ENCODE data around the gene EPHA1.

The EPHA1 gene

GRCh38 chr7:143383642-143383957 lies 25.1 kb downstream of the EPHA1 start:
- Histone ChIP-seq H3K27me3 (ENCODE audit: control insufficient read depth in 1 of 2, insufficient read depth in 2 of 2, low read length in 2 of 2) (no peaks in the 10 kb centered on the region), H3K4me3 (ENCODE audit: low read depth in 1 of 2, low read length in 2 of 2) (peak overlapping the region; percentile 30 to 92), H3K27ac (ENCODE audit: low read depth, low read length) (peak overlapping the region; percentile 37), H3K9me3 (ENCODE audit: control insufficient read depth in 1 of 2, low read length in 2 of 2) (no peaks in the 10 kb centered on the region), H3K36me3 (ENCODE audit: control insufficient read depth in 1 of 2, insufficient read depth in 2 of 2, low read length in 2 of 2) (peaks cover 7 to 12% of the 10 kb centered on the region in 2 donors), H3K9ac (ENCODE audit: low read depth in 1 of 2, low read length in 2 of 2) (no peak overlapping the region), H3K4me1 (ENCODE audit: control insufficient read depth in 1 of 2, insufficient read depth in 2 of 2, low read length in 2 of 2) (peaks cover 57 to 67% of the 10 kb centered on the region in 2 donors)

DNA sequence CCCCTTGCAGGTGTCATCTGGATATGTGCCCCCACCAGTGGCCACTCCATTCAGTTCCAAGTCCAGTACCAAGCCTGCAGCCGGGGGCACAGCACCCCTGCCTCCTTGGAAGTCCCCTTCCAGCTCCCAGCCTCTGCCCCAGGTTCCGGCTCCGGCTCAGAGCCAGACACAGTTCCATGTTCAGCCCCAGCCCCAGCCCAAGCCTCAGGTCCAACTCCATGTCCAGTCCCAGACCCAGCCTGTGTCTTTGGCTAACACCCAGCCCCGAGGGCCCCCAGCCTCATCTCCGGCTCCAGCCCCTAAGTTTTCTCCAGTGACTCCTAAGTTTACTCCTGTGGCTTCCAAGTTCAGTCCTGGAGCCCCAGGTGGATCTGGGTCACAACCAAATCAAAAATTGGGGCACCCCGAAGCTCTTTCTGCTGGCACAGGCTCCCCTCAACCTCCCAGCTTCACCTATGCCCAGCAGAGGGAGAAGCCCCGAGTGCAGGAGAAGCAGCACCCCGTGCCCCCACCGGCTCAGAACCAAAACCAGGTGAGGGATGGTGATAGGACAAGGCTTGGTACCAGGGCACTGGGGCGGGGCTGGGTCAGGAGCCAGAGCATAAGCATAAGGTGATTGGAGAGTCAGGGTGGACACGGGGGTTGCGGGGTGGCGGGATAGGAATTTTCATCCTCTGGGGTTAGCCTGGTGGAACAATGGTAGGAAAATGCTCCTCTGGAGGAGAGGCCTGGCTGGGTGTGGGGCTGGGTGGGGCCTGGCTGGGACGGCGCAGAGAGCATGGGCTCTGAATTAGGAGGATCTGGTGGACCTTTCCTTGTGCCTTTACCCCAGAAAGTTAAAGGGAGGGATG lies 25.6 kb downstream of the EPHA1 start:
- H3K9me3 ChIP-seq (ENCODE audit: control insufficient read depth in 1 of 2, low read length in 2 of 2) = no peaks in the 10 kb centered on the region
- peak overlapping the region; percentile 37 for H3K27ac ChIP-seq (ENCODE audit: low read depth, low read length)
- H3K27me3 ChIP-seq (ENCODE audit: control insufficient read depth in 1 of 2, insufficient read depth in 2 of 2, low read length in 2 of 2) = no peaks in the 10 kb centered on the region
- peaks cover 57 to 67% of the 10 kb centered on the region in 2 donors for H3K4me1 ChIP-seq (ENCODE audit: control insufficient read depth in 1 of 2, insufficient read depth in 2 of 2, low read length in 2 of 2)
- H3K36me3 ChIP-seq (ENCODE audit: control insufficient read depth in 1 of 2, insufficient read depth in 2 of 2, low read length in 2 of 2) = peaks cover 7% of the 10 kb centered on the region in 2 donors
- H3K9ac ChIP-seq (ENCODE audit: low read depth in 1 of 2, low read length in 2 of 2) = peak overlapping the region; percentile 76 to 88
- peak overlapping the region; percentile 82 to 92 for H3K4me3 ChIP-seq (ENCODE audit: low read depth in 1 of 2, low read length in 2 of 2)

GRCh38 chr7:143382126-143382790 lies 26.4 kb downstream of the EPHA1 start:
- Histone ChIP-seq H3K9ac (ENCODE audit: low read depth in 1 of 2, low read length in 2 of 2) (peak overlapping the region; percentile 76 to 88), H3K4me1 (ENCODE audit: control insufficient read depth in 1 of 2, insufficient read depth in 2 of 2, low read length in 2 of 2) (peaks cover 53 to 63% of the 10 kb centered on the region in 2 donors), H3K4me3 (ENCODE audit: low read depth in 1 of 2, low read length in 2 of 2) (peak overlapping the region; percentile 82 to 92), H3K9me3 (ENCODE audit: control insufficient read depth in 1 of 2, low read length in 2 of 2) (no peaks in the 10 kb centered on the region), H3K27ac (ENCODE audit: low read depth, low read length) (peak overlapping the region; percentile 51), H3K36me3 (ENCODE audit: control insufficient read depth in 1 of 2, insufficient read depth in 2 of 2, low read length in 2 of 2) (peaks cover 3 to 4% of the 10 kb centered on the region in 2 donors), H3K27me3 (ENCODE audit: control insufficient read depth in 1 of 2, insufficient read depth in 2 of 2, low read length in 2 of 2) (no peaks in the 10 kb centered on the region)

- peaks cover 47 to 56% of the 10 kb centered on the region in 2 donors for H3K4me1 ChIP-seq (ENCODE audit: control insufficient read depth in 1 of 2, insufficient read depth in 2 of 2, low read length in 2 of 2)
- peak overlapping the region; percentile 98 for H3K27ac ChIP-seq (ENCODE audit: low read depth, low read length)
- H3K36me3 ChIP-seq (ENCODE audit: control insufficient read depth in 1 of 2, insufficient read depth in 2 of 2, low read length in 2 of 2) = peaks cover 3 to 4% of the 10 kb centered on the region in 2 donors
- H3K4me3 ChIP-seq (ENCODE audit: low read depth in 1 of 2, low read length in 2 of 2) = peak overlapping the region; percentile 82 to 92
- no peaks in the 10 kb centered on the region for H3K27me3 ChIP-seq (ENCODE audit: control insufficient read depth in 1 of 2, insufficient read depth in 2 of 2, low read length in 2 of 2)
- H3K9ac ChIP-seq (ENCODE audit: low read depth in 1 of 2, low read length in 2 of 2) = peak overlapping the region; percentile 76 to 88
- H3K9me3 ChIP-seq (ENCODE audit: control insufficient read depth in 1 of 2, low read length in 2 of 2) = no peaks in the 10 kb centered on the region
These were observed 27.1 kb downstream of the EPHA1 start for GRCh38 chr7:143381427-143382125.

DNA sequence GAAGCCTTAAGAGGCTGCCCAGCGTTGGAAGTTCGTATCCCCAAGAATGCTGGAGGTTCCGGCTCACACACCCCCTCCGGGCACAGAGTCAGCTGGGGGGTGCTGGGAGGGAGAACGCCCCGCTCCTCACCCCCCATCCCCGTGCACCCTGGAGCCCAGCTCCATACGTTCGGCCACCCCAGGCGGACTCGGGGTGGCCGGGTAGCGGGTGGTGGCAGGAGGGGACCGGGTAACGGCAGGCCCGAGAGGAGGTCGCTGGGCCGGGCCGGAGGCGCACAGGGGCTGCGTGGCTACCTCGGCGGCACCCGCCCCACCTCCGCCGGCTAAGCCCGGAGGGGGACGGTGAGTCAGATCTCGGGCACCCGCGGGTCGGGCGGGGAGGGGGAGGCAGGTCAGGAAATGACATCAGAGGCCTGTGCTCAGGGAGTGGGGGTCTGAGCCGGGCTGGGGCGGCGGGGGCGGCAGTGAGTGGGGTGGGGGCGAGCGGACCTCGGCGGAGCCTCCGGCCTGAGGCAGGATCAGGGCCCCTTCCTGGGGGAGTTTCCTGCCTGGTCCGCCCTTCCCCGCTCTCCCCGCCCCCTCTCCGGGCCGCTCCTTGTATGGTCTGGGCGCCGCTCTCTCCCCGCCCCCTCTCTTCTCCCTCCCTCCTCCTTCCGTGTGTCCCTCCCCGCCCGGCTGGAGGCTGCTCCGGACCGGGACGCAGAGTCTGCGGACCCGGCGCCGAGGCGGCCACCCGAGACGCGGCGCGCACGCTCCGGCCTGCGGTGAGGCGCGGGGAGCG lies 27.8 kb downstream of the EPHA1 start, which contains the start of gene ZYX:
ZYX (plus strand) TSS at position 700 of the 781 bp plus-strand sequence. CDS start 227 bp downstream, outside the sequence.
- H3K27ac ChIP-seq (ENCODE audit: low read depth, low read length) = peak within 1 kb of the TSS; percentile 98
- H3K36me3 ChIP-seq (ENCODE audit: control insufficient read depth in 1 of 2, insufficient read depth in 2 of 2, low read length in 2 of 2) = peaks cover 3 to 4% of the 10 kb centered on the region in 2 donors
- peaks cover 47 to 52% of the 10 kb centered on the region in 2 donors for H3K4me1 ChIP-seq (ENCODE audit: control insufficient read depth in 1 of 2, insufficient read depth in 2 of 2, low read length in 2 of 2)

DNA sequence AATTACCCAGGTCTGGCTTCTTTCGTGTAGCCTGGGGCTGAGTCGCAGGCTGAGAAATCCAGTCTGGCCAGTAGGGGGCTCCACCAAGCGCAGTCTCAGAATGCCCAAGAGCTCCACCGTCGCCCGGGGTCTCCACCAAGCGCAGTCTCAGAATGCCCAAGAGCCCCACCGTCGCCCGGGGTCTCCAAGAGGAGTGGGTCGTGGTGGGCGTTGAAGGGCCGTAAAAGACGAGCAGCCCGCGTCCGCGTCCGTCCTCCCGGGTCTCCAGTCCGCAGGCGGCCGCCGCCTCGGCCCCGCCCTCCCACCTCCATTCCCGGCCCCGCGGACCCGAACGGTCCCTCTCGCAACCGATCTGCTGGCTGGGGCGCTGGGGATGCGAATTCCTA lies 28.4 kb downstream of the EPHA1 start:
- Histone ChIP-seq H3K27me3 (ENCODE audit: control insufficient read depth in 1 of 2, insufficient read depth in 2 of 2, low read length in 2 of 2) (no peaks in the 10 kb centered on the region), H3K36me3 (ENCODE audit: control insufficient read depth in 1 of 2, insufficient read depth in 2 of 2, low read length in 2 of 2) (peaks cover 3 to 4% of the 10 kb centered on the region in 2 donors), H3K9me3 (ENCODE audit: control insufficient read depth in 1 of 2, low read length in 2 of 2) (no peaks in the 10 kb centered on the region), H3K4me3 (ENCODE audit: low read depth in 1 of 2, low read length in 2 of 2) (peak overlapping the region; percentile 82 to 92), H3K9ac (ENCODE audit: low read depth in 1 of 2, low read length in 2 of 2) (peak overlapping the region; percentile 84 to 99), H3K27ac (ENCODE audit: low read depth, low read length) (peak overlapping the region; percentile 98), H3K4me1 (ENCODE audit: control insufficient read depth in 1 of 2, insufficient read depth in 2 of 2, low read length in 2 of 2) (peaks cover 47 to 55% of the 10 kb centered on the region in 2 donors)

More for the DNA sequence above, 27.8 kb downstream of the EPHA1 start, which contains the start of gene ZYX:
- no peaks in the 10 kb centered on the region for H3K27me3 ChIP-seq (ENCODE audit: control insufficient read depth in 1 of 2, insufficient read depth in 2 of 2, low read length in 2 of 2)
- peak within 1 kb of the TSS; percentile 82 to 92 for H3K4me3 ChIP-seq (ENCODE audit: low read depth in 1 of 2, low read length in 2 of 2)
- no peaks in the 10 kb centered on the region for H3K9me3 ChIP-seq (ENCODE audit: control insufficient read depth in 1 of 2, low read length in 2 of 2)
- H3K9ac ChIP-seq (ENCODE audit: low read depth in 1 of 2, low read length in 2 of 2) = peak within 1 kb of the TSS; percentile 84 to 99

DNA sequence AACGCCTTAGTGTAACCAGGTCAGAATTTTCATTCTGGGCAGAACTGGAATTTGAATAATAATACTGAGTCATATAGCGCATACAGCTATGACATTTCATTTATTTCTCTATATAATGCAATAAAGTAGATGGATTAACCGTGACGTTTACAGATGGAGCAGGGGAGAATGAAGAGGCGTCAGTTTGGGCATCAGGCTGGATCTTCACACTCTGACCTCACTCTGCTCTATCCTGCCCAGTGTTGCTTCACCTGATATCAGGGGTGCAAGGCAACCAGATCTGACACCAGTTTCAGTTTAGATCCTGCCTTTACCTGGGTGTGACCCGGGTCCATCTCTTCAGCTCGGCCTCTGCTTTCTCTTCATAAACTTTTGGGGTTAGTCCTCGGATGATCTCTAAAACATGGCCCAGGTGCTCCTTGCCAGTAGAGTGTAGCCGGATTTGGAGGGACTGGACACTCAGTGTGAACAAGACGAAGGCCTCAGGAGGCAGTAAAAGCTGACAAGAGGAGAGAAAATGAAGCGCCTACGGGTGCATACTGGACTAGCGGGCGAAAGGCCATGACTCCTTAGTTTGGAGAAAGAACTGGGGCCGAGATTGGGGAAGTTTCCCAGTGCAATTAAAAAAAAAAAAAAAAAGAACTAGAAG lies 28.9 kb downstream of the EPHA1 start:
- peak overlapping the region; percentile 84 to 99 for H3K9ac ChIP-seq (ENCODE audit: low read depth in 1 of 2, low read length in 2 of 2)
- H3K27ac ChIP-seq (ENCODE audit: low read depth, low read length) = peak overlapping the region; percentile 80
- peaks cover 42 to 53% of the 10 kb centered on the region in 2 donors for H3K4me1 ChIP-seq (ENCODE audit: control insufficient read depth in 1 of 2, insufficient read depth in 2 of 2, low read length in 2 of 2)
- peaks cover 0 to 4% of the 10 kb centered on the region in 2 donors for H3K36me3 ChIP-seq (ENCODE audit: control insufficient read depth in 1 of 2, insufficient read depth in 2 of 2, low read length in 2 of 2)
- H3K4me3 ChIP-seq (ENCODE audit: low read depth in 1 of 2, low read length in 2 of 2) = peak overlapping the region; percentile 82 to 92
- no peaks in the 10 kb centered on the region for H3K27me3 ChIP-seq (ENCODE audit: control insufficient read depth in 1 of 2, insufficient read depth in 2 of 2, low read length in 2 of 2)
- no peaks in the 10 kb centered on the region for H3K9me3 ChIP-seq (ENCODE audit: control insufficient read depth in 1 of 2, low read length in 2 of 2)

- peaks cover 22 to 32% of the 10 kb centered on the region in 2 donors for H3K4me1 ChIP-seq (ENCODE audit: control insufficient read depth in 1 of 2, insufficient read depth in 2 of 2, low read length in 2 of 2)
These were observed 32.3 kb downstream of the EPHA1 start for GRCh38 chr7:143376396-143376795.

More at GRCh38 chr7:143376396-143376795, 32.3 kb downstream of the EPHA1 start:
- Histone ChIP-seq H3K9me3 (ENCODE audit: control insufficient read depth in 1 of 2, low read length in 2 of 2) (no peaks in the 10 kb centered on the region), H3K4me3 (ENCODE audit: low read depth in 1 of 2, low read length in 2 of 2) (no peak overlapping the region), H3K9ac (ENCODE audit: low read depth in 1 of 2, low read length in 2 of 2) (no peak overlapping the region), H3K36me3 (ENCODE audit: control insufficient read depth in 1 of 2, insufficient read depth in 2 of 2, low read length in 2 of 2) (no peaks in the 10 kb centered on the region), H3K27me3 (ENCODE audit: control insufficient read depth in 1 of 2, insufficient read depth in 2 of 2, low read length in 2 of 2) (no peaks in the 10 kb centered on the region), H3K27ac (ENCODE audit: low read depth, low read length) (no peak overlapping the region)

Data from duodenal mucosa (tissue), 2 donors.